Keratinocyte (primary cell): ENCODE data around the gene ARHGEF19. TPM values are rescaled to one million over a fixed set of nuclear protein-coding genes. Genes with fewer than 3 reads are reported as not detected.

Source experiments
- DNase-seq: peaks from one replicate; pipeline ENCODE4 v3.0.0-alpha.2; 2011; ENCODE audit warnings: low read depth, missing footprints, low spot score
- FAIRE-seq: peaks from 2 replicates; lab custom pipeline; 2011; peaks lifted over from hg19 to GRCh38; lab: Jason Lieb, UNC
- H2AFZ ChIP-seq: 2 replicates; pipeline ENCODE4 v1.6.0; 2012; ENCODE audit warnings: low read length, control low read depth, inconsistent platforms; ENCODE audit not compliant: control insufficient read depth
- H3K27ac ChIP-seq: 2 replicates; pipeline ENCODE4 v1.5.1; 2011; ENCODE audit warnings: low read length; ENCODE audit not compliant: control insufficient read depth, insufficient read depth
- H3K27me3 ChIP-seq: 3 replicates; pipeline ENCODE4 v1.6.0; 2011; ENCODE audit warnings: low read length; ENCODE audit not compliant: control insufficient read depth, insufficient read depth; ENCODE audit errors: extremely low read depth
- H3K36me3 ChIP-seq, 2 experiments: 2 replicates in 1 of 2; 3 replicates in 1 of 2; pipeline ENCODE4 v1.5.1; 2011; ENCODE audit warnings: low read length in 2 of 2, mild to moderate bottlenecking in 1 of 2; ENCODE audit not compliant: control insufficient read depth in 2 of 2, insufficient read depth in 2 of 2; ENCODE audit errors: extremely low read depth in 1 of 2
- H3K4me1 ChIP-seq: 3 replicates; pipeline ENCODE4 v1.5.1; 2011; ENCODE audit warnings: low read length; ENCODE audit not compliant: control insufficient read depth, insufficient read depth; ENCODE audit errors: extremely low read depth
- H3K4me2 ChIP-seq: 3 replicates; pipeline ENCODE4 v1.6.0; 2011; ENCODE audit warnings: low read depth, low read length; ENCODE audit not compliant: control insufficient read depth, insufficient read depth; ENCODE audit errors: extremely low read depth
- H3K4me3 ChIP-seq, 3 experiments: fragments of 200-600 bp in 1 of 3; sonication (generic) in 1 of 3; 2 replicates in 2 of 3; 3 replicates in 1 of 3; pipeline ENCODE4 v1.5.1; 2011 to 2016; ENCODE audit warnings: low read length in 3 of 3, mild to moderate bottlenecking in 3 of 3, control low read depth in 2 of 3, inconsistent platforms in 1 of 3, low read depth in 1 of 3, mixed read lengths in 1 of 3, mixed run types in 1 of 3, moderate library complexity in 1 of 3; ENCODE audit not compliant: control insufficient read depth in 2 of 3, insufficient read depth in 2 of 3; ENCODE audit errors: extremely low read depth in 1 of 3
- H3K79me2 ChIP-seq: 2 replicates; pipeline ENCODE4 v1.6.0; 2012; ENCODE audit warnings: low read length; ENCODE audit not compliant: control insufficient read depth, insufficient read depth
- H3K9ac ChIP-seq: 3 replicates; pipeline ENCODE4 v1.6.0; 2011; ENCODE audit warnings: low read length; ENCODE audit not compliant: control insufficient read depth, insufficient read depth; ENCODE audit errors: extremely low read depth
- H3K9me1 ChIP-seq: 3 replicates; pipeline ENCODE4 v1.6.0; 2011; ENCODE audit warnings: low read length; ENCODE audit not compliant: control insufficient read depth, insufficient read depth; ENCODE audit errors: extremely low read depth
- H3K9me3 ChIP-seq: 2 replicates; pipeline ENCODE4 v1.5.1; 2012; ENCODE audit warnings: low read depth, low read length; ENCODE audit not compliant: control insufficient read depth
- H4K20me1 ChIP-seq: 3 replicates; pipeline ENCODE4 v1.6.0; 2011; ENCODE audit warnings: low read length; ENCODE audit not compliant: control insufficient read depth, insufficient read depth; ENCODE audit errors: extremely low read depth
- CTCF ChIP-seq, 3 experiments: IDR thresholded peaks in 1 of 3; conservative IDR thresholded peaks in 1 of 3; optimal IDR thresholded peaks in 1 of 3; 2 replicates in 2 of 3; 3 replicates in 1 of 3; pipeline versions ENCODE3 to v1.5.1; 2011; ENCODE audit warnings: low read length in 3 of 3, mild to moderate bottlenecking in 3 of 3, moderate library complexity in 2 of 3, control low read depth in 1 of 3, inconsistent platforms in 1 of 3; ENCODE audit not compliant: insufficient read depth in 2 of 3; ENCODE audit errors: extremely low read depth in 1 of 3
- EZH2 ChIP-seq: IDR thresholded peaks from one replicate; pipeline ENCODE4 v1.6.1; 2012; ENCODE audit warnings: inconsistent platforms, mild to moderate bottlenecking, low read length, moderate library complexity
- dilution Hi-C: fragments of 300-500 bp; cut with MboI; formaldehyde crosslinking; loops from one replicate; pipeline ENCODE4 v1.7.0; 2020; ENCODE audit warnings: low sequenced_read_pairs; ENCODE audit not compliant: extremely low pct_ligation_motif_present
- polyA plus RNA-seq, 5 experiments: library from polyadenylated mRNA; depleted of rRNA in 3 of 5; stranded (reverse) in 3 of 5; stranded (forward) in 1 of 5; unstranded in 1 of 5; fragments of >200 nt; gene quantifications; 1 replicate in 1 of 5; 2 replicates in 3 of 5; 3 replicates in 1 of 5; pipeline versions ENCODE4 v1.2.1 to v1.2.3, GENCODE V29; 2011 to 2012; ENCODE audit warnings: missing spikeins in 2 of 5, low read depth in 1 of 5, low replicate concordance in 1 of 5

ARHGEF19 gene
- polyA plus RNA-seq, 1 donor (not counting 4 experiments of a cell fraction or from before 2014, with no cell fraction given) = 5.0 TPM

GRCh38 chr1:16242556-16243214 lies 30.2 kb upstream of the ARHGEF19 start:
- H3K27me3 ChIP-seq = no peaks in the 10 kb centered on the region
- no peaks in the 10 kb centered on the region for H3K9me1 ChIP-seq
- DNase-seq (no peak), FAIRE-seq (no peak)
- H3K79me2 ChIP-seq = no peaks in the 10 kb centered on the region
- no peak for TF ChIP-seq CTCF (optimal IDR thresholded peaks at IDR 0.05 in 1 of 3, IDR thresholded peaks at IDR 0.05 in 1 of 3, conservative IDR thresholded peaks at IDR 0.05 in 1 of 3; ENCODE audit: extremely low read depth in 1 of 3, insufficient read depth in 2 of 3, low read length in 3 of 3)
- no peak for TF ChIP-seq EZH2
- H3K4me1 ChIP-seq = peaks cover 5% of the 10 kb centered on the region
- H3K4me3 ChIP-seq = no peak overlapping the region
- no peak overlapping the region for H3K27ac ChIP-seq
- dilution Hi-C loops = no loop called here
- no peaks in the 10 kb centered on the region for H3K9me3 ChIP-seq
- no peaks in the 10 kb centered on the region for H4K20me1 ChIP-seq
- no peak overlapping the region for H3K4me2 ChIP-seq
- H3K9ac ChIP-seq = no peak overlapping the region
- no peak overlapping the region for H2AFZ ChIP-seq
- H3K36me3 ChIP-seq = peaks cover 4% of the 10 kb centered on the region in 2 experiments

GRCh38 chr1:16241221-16241708 lies 28.8 kb upstream of the ARHGEF19 start:
- DNase-seq = no peak
- Histone ChIP-seq H3K79me2 (no peaks in the 10 kb centered on the region), H3K4me3 (no peak overlapping the region), H3K9ac (no peak overlapping the region), H3K27me3 (no peaks in the 10 kb centered on the region), H3K9me1 (no peaks in the 10 kb centered on the region), H4K20me1 (no peaks in the 10 kb centered on the region), H3K4me2 (no peak overlapping the region), H3K36me3 (peaks cover 0 to 4% of the 10 kb centered on the region in 2 experiments), H3K9me3 (no peaks in the 10 kb centered on the region), H3K4me1 (peaks cover 14% of the 10 kb centered on the region), H3K27ac (no peak overlapping the region), H2AFZ (no peak overlapping the region)
- no peak for FAIRE-seq
- dilution Hi-C loops = no loop called here
- no peak for TF ChIP-seq EZH2
- no peak for TF ChIP-seq CTCF (optimal IDR thresholded peaks at IDR 0.05 in 1 of 3, IDR thresholded peaks at IDR 0.05 in 1 of 3, conservative IDR thresholded peaks at IDR 0.05 in 1 of 3; ENCODE audit: extremely low read depth in 1 of 3, insufficient read depth in 2 of 3, low read length in 3 of 3)
